Measurements from ENCODE around the gene TSPAN5. TPM values are rescaled to one million over a fixed set of nuclear protein-coding genes. Genes with fewer than 3 reads are reported as not detected.

Gene TSPAN5
- total RNA-seq, 2 donors from 2014 or later, result 19.6 to 22.9 TPM

DNA sequence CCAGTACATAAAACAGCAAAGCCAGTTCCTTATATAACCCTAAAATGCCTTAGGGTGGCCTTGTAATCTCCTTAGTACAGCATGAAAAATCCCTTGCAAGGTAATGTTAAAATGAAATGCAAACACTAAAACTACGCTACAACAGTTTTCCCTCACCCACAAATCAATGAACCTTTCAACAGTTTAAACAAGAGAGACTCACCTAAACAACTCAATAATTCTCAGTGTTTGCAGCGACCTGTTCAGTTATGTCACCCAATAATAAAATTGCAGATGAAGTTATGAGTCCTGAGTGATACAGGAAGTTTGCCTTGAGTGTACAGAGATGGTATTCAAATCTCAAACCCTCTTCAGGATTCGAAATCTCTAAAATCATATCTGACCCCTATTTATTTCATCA lies 25.3 kb downstream of the TSPAN5 start:
- ATAC-seq (replicated peaks in 1 of 2), result no peak
- no peaks in the 10 kb centered on the region for H3K27me3 Mint-ChIP-seq (ENCODE audit: low read depth)
- peaks cover 34% of the 10 kb centered on the region for H3K4me1 Mint-ChIP-seq (ENCODE audit: low read depth)

DNA sequence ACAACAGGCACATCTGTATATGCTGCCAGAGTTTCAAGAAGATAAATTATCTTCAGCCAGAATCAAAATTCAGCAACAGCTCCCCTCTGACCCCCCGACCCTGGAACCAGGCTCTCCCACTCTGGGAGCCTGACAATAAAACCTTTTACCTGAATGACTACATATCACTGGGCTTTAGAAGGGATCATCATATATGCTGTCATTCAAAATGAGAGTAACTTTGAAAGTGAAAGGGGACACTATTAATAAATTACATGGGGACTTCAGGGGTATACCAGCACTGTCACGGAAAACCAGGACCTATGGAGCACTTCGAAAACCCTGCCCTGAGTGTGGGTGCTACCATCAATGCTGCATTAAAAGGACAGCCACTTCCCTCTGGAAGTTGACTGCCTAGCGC lies 26.2 kb downstream of the TSPAN5 start:
- Mint-ChIP-seq H3K36me3 (ENCODE audit: insufficient read depth in 2 of 2) (peaks cover 0 to 3% of the 10 kb centered on the region in 2 donors), H3K4me1 (ENCODE audit: low read depth) (peaks cover 39% of the 10 kb centered on the region), H3K27ac (no peak overlapping the region), H3K4me3 (no peak overlapping the region), H3K9me3 (no peaks in the 10 kb centered on the region), H3K27me3 (ENCODE audit: low read depth) (no peaks in the 10 kb centered on the region)
- ATAC-seq (replicated peaks in 1 of 2) (no peak), DNase-seq (no peak)

More for the DNA sequence above, 25.3 kb downstream of the TSPAN5 start:
- Mint-ChIP-seq H3K36me3 (ENCODE audit: insufficient read depth in 2 of 2) (peaks cover 0 to 3% of the 10 kb centered on the region in 2 donors), H3K4me3 (no peak overlapping the region), H3K27ac (no peak overlapping the region), H3K9me3 (no peaks in the 10 kb centered on the region)
- no peak for DNase-seq

DNA sequence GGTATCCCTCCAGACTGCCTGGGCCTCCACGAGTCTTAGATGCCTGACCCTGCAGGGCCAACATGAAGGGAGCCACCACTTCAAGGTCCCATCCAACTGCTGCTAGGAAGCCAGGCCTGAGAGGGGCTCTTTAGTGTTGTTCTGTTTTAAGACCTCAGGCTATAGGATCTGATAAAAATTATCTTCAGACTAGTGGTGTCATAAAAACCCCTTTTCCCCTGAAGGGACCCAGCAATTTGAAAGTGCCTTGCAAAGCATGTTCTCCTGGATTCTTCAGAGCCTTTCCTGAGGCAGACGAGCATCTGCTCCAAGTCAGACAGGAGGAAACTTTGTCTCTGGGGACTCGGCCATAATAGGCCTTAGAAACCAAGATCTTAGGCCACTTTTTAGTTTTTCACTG lies 26.9 kb downstream of the TSPAN5 start:
- Mint-ChIP-seq H3K27ac (no peak overlapping the region), H3K27me3 (ENCODE audit: low read depth) (no peaks in the 10 kb centered on the region), H3K4me3 (no peak overlapping the region), H3K36me3 (ENCODE audit: insufficient read depth in 2 of 2) (peaks cover 0 to 3% of the 10 kb centered on the region in 2 donors), H3K9me3 (no peaks in the 10 kb centered on the region), H3K4me1 (ENCODE audit: low read depth) (peaks cover 45% of the 10 kb centered on the region)
- ATAC-seq (replicated peaks in 1 of 2) (no peak), DNase-seq (no peak)

DNA sequence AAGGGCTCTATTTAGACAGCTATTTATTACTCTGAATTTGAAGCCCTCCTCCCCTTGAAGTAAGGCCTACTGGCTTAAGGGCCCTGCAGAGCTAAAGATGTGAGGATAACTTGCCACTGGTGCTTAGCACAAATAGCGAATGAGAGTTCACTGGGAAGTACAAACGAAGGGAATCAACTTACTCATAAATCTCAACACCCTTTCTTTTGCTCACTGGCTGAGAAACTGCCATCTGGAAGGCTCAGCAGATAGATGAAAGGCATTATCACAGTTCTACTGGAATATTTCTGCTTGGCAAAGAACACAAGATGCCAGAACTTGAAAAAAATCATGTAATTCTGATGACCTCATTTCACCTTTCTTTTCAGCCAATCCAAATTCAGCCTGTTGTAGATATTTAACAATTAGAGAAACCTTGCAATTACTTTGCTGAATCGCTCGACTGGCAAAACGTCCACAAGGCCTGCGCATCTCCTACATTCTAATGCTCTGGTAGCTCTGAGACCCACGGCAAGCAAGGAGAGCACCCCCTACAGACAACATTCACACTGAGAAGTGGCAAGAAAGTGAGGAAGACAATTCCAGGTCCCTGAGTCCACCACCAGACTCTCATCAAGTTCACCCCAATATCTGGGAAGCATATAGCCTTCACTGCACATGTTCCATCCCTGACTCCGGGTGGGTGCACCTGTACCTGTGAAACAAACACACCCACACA lies 27.5 kb downstream of the TSPAN5 start:
- H3K27me3 Mint-ChIP-seq (ENCODE audit: low read depth), result no peaks in the 10 kb centered on the region
- no peak overlapping the region for H3K27ac Mint-ChIP-seq
- peaks cover 0 to 3% of the 10 kb centered on the region in 2 donors for H3K36me3 Mint-ChIP-seq (ENCODE audit: insufficient read depth in 2 of 2)
- no peak overlapping the region for H3K4me3 Mint-ChIP-seq
- H3K9me3 Mint-ChIP-seq, result no peaks in the 10 kb centered on the region
- DNase-seq (no peak), ATAC-seq (replicated peaks in 1 of 2) (no peak)
- peaks cover 51% of the 10 kb centered on the region for H3K4me1 Mint-ChIP-seq (ENCODE audit: low read depth)

DNA sequence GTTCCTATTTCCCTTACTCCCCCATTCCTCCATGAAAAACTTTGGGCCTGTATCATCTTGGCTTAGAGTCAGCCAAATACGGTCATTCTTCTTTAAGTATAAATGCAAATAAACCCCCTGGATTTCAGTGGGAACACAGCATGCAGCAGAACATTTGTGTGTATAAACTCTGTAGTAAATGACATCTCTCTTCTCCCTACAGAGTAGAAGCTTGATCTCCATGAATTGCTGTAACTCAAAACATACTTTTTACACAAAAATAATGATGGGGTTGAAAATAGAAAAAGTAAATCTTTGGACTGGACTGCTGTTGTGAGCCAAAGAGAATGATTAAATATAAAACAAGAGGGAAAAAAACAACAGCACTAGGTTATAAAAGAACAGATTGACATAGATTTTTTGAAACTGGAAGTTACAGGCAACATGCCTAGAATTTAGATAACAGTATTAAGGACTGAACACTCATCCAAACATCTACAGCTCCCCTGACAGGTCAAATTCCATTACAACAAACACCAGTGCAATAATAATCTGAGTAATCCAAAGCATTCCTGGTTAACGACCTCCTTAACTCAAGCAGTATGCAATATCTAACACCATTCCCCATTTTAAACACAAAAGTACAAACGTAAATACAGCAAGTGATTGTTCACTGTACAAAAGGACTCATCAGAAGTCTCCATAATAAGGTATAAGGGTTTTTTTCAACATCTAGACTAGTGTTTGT lies 30.7 kb downstream of the TSPAN5 start:
- Mint-ChIP-seq H3K4me3 (no peak overlapping the region), H3K27me3 (ENCODE audit: low read depth) (no peaks in the 10 kb centered on the region), H3K27ac (no peak overlapping the region), H3K4me1 (ENCODE audit: low read depth) (peaks cover 76% of the 10 kb centered on the region), H3K9me3 (no peaks in the 10 kb centered on the region), H3K36me3 (ENCODE audit: insufficient read depth in 2 of 2) (no peaks in the 10 kb centered on the region)
- ATAC-seq (replicated peaks in 1 of 2), result no peak
- no peak for DNase-seq

DNA sequence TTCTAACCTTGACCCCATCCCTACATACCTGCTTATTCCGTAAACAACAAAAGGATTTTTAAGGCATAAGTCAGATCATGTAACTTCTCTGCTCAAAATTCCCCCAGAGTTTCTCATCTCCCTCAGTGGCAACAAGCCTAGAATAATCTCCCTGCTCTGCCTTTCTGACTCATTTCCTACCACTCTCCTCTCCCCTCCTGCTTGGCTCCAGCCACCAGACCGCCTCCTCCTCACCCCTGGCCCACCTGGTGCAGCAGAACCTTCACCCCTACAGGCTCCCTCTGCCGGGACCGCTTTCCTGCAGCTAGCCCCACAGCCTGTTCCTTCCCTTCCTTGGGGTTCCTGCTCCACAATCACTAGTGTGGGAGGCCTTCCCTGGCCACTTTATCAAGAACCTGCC lies 32.1 kb downstream of the TSPAN5 start:
- Mint-ChIP-seq H3K4me1 (ENCODE audit: low read depth) (peaks cover 70% of the 10 kb centered on the region), H3K27me3 (ENCODE audit: low read depth) (no peaks in the 10 kb centered on the region), H3K4me3 (peak overlapping the region; percentile 36 to 55), H3K36me3 (ENCODE audit: insufficient read depth in 2 of 2) (no peaks in the 10 kb centered on the region), H3K9me3 (no peaks in the 10 kb centered on the region), H3K27ac (no peak overlapping the region)
- DNase-seq (peak in 1 of 2 donors; percentile 24), ATAC-seq (replicated peaks in 1 of 2) (peak; percentile 70 to 73)

DNA sequence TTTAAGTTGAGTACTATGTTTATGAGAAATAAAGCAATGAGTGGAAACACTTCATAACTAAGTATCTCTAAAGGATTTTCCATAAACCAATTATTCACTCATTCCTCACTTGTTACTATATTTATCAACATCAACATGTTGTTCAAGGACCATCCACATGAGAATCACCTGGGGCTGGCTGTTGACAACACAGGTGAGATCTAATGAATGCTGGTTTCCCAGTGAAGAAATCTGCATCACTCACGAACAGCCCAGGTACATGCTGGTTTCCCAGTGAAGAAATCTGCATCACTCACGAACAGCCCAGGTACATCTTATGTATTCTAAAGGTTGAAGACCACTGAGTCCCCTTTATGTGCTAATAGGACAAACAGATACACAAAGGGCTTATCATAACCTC lies 32.5 kb downstream of the TSPAN5 start:
- Mint-ChIP-seq H3K4me1 (ENCODE audit: low read depth) (peaks cover 66% of the 10 kb centered on the region), H3K36me3 (ENCODE audit: insufficient read depth in 2 of 2) (no peaks in the 10 kb centered on the region), H3K27me3 (ENCODE audit: low read depth) (no peaks in the 10 kb centered on the region), H3K4me3 (peak overlapping the region in 1 of 2 donors; percentile 36), H3K27ac (peak overlapping the region; percentile 36), H3K9me3 (no peaks in the 10 kb centered on the region)
- DNase-seq (no peak), ATAC-seq (replicated peaks in 1 of 2) (no peak)

DNA sequence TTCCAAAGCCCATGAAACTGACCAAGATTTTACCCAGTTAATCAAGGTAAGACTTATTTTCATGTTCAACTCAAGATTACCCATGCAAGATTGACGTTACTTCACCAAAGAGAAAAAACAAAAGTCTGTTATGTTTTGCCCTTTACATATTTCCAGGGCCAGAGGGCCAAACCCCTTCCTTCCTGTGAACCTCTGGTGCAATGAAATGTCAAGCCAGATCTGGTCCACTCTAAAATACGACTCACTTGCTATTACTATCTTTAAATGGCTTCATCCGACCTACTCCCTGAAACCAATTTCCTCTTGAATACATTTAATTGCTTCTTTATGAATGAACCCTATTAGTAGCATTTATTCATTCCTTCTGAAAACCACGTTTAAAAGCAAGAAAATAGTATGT lies 33.0 kb downstream of the TSPAN5 start:
- DNase-seq, result no peak

DNA sequence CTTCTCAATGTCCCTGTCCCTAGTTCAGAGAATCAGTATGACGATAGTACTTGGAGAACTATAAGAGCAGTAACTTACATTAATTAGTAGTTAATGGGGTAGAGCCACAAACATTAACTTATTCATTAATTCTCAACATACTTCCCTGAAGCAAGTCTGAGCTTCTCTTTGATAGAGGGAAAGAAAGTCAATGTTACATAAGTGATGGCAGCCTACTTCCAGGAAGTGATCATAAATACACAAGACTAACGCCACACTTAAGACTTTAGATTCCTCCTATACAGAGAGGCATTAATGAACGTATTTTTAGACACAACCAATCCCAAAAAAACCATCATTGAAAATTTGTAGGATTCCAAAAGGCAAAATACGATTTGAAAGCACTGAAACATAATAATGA lies 33.8 kb downstream of the TSPAN5 start:
- DNase-seq (no peak), ATAC-seq (replicated peaks in 1 of 2) (no peak)
- no peaks in the 10 kb centered on the region for H3K36me3 Mint-ChIP-seq (ENCODE audit: insufficient read depth in 2 of 2)
- H3K4me1 Mint-ChIP-seq (ENCODE audit: low read depth), result peaks cover 66% of the 10 kb centered on the region
- peak overlapping the region in 1 of 2 donors; percentile 31 for H3K4me3 Mint-ChIP-seq
- H3K9me3 Mint-ChIP-seq, result no peaks in the 10 kb centered on the region
- H3K27me3 Mint-ChIP-seq (ENCODE audit: low read depth), result no peaks in the 10 kb centered on the region
- no peak overlapping the region for H3K27ac Mint-ChIP-seq

More for the DNA sequence above, 33.0 kb downstream of the TSPAN5 start:
- ATAC-seq (replicated peaks in 1 of 2), result no peak
- Mint-ChIP-seq H3K27ac (peak overlapping the region; percentile 36), H3K27me3 (ENCODE audit: low read depth) (no peaks in the 10 kb centered on the region), H3K36me3 (ENCODE audit: insufficient read depth in 2 of 2) (no peaks in the 10 kb centered on the region), H3K4me1 (ENCODE audit: low read depth) (peaks cover 64% of the 10 kb centered on the region), H3K4me3 (no peak overlapping the region), H3K9me3 (no peaks in the 10 kb centered on the region)

DNA sequence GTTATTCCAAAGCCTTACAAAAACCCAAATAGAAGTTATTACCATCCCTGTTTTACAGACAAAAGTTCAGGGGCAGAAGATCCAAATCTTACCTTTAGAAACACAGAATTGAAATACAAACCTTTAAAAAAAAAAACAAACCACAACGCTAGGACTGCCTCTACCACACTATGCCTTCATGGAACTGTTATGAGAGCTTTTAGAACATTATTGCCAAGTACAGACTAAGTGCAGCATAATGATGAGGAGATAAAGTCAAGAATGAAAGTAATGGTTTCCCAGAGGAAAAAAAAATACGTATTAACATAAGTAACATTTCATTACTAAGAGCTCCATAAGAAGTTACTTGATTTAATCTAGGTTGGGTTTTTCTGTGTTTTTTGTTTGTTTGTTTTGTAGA lies 34.3 kb downstream of the TSPAN5 start:
- H3K4me3 Mint-ChIP-seq, result peak overlapping the region in 1 of 2 donors; percentile 50
- no peak for ATAC-seq (replicated peaks in 1 of 2)
- H3K27me3 Mint-ChIP-seq (ENCODE audit: low read depth), result no peaks in the 10 kb centered on the region
- H3K36me3 Mint-ChIP-seq (ENCODE audit: insufficient read depth in 2 of 2), result no peaks in the 10 kb centered on the region
- peaks cover 66% of the 10 kb centered on the region for H3K4me1 Mint-ChIP-seq (ENCODE audit: low read depth)
- no peak overlapping the region for H3K27ac Mint-ChIP-seq
- no peaks in the 10 kb centered on the region for H3K9me3 Mint-ChIP-seq
- no peak for DNase-seq

DNA sequence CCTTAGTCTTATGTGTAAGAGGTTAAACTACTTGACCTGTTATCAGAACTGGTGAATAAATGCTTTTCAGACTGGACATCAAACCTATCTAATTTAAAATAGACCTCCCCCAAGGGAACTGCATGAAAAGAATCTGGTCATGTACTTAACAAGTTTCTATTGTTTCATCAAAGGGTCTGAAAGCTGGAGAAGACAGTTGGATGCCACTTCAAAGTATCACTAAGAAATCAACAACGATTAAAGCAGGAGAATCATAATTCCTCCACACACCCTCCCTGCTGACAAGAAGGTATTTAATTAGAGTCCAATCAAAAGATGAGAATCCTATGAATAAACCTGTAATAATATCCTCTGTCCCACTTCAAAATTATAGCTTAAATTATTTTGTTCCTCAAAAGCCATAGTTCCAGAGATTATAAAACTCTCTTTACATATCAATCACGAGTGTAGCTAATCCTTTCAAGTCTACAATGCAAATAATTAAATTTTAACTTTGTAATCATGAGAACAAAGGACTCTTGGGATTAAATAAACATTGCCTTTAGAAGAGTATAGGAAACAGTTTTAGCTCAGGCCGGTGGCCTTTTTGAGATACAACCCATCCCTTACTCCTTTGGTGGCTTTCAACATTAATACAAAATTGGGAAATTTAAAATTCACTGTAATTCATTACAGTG lies 35.1 kb downstream of the TSPAN5 start:
- Mint-ChIP-seq H3K9me3 (no peaks in the 10 kb centered on the region), H3K27ac (no peak overlapping the region), H3K27me3 (ENCODE audit: low read depth) (no peaks in the 10 kb centered on the region), H3K4me3 (no peak overlapping the region), H3K4me1 (ENCODE audit: low read depth) (peaks cover 62% of the 10 kb centered on the region), H3K36me3 (ENCODE audit: insufficient read depth in 2 of 2) (no peaks in the 10 kb centered on the region)
- ATAC-seq (replicated peaks in 1 of 2) (no peak), DNase-seq (no peak)

DNA sequence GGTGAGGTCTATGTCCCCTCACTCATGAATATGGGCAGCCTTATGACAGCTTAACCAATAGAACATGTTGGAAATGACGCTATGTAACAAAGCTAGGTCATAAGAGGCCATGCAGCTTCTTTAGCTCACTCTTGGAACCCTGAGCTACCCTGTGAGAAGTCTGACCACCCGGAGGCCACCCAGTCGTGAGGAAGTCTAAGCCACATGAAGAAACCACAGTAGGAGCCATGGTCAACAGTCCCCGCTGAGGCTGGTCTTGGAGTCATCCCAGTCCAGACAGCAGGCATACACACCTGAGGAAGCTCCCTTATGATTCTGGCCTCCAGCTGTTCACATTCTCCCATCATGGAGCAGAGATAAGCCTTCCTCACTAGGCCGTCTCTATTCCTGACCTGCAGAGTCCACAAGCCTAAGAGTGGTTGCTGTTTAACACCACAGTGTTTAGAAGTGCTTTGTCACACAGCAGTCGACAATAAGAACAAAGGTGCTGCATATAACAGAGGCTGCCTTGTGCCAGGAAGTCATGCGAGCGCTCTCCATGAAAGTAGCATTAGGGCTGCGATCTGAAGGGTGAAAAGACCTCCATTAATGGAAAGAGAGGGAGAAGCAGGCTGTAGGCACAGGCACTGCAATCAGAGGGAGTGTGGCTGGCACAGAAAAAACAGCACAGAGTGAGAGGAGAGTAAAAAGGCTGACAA lies 38.2 kb downstream of the TSPAN5 start:
- no peaks in the 10 kb centered on the region for H3K36me3 Mint-ChIP-seq (ENCODE audit: insufficient read depth in 2 of 2)
- no peaks in the 10 kb centered on the region for H3K27me3 Mint-ChIP-seq (ENCODE audit: low read depth)
- ATAC-seq (replicated peaks in 1 of 2) (no peak), DNase-seq (no peak)
- peaks cover 40% of the 10 kb centered on the region for H3K4me1 Mint-ChIP-seq (ENCODE audit: low read depth)
- peak overlapping the region in 1 of 2 donors; percentile 57 for H3K4me3 Mint-ChIP-seq
- H3K27ac Mint-ChIP-seq, result no peak overlapping the region
- H3K9me3 Mint-ChIP-seq, result no peaks in the 10 kb centered on the region

DNA sequence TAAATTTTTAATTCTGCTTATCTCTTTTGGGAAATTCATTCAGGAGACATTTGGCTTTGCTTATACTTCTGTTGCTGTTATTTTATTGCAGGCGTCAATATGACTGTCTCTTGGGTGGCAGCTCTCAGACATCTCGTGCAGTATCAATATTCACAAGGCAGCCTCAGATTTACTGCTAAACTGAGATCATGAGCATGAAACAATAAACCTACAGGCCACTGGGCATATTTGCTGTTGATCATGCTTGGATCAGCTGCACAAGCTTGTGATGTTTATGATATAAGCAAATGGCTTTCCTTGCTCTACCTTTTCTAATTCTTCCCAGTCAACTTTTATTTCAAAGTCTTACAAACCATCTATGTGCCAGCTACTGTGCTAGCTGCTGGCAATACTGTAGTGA lies 39.2 kb downstream of the TSPAN5 start:
- DNase-seq (no peak), ATAC-seq (replicated peaks in 1 of 2) (no peak)
- Mint-ChIP-seq H3K27ac (no peak overlapping the region), H3K9me3 (no peaks in the 10 kb centered on the region), H3K27me3 (ENCODE audit: low read depth) (no peaks in the 10 kb centered on the region), H3K4me3 (no peak overlapping the region), H3K4me1 (ENCODE audit: low read depth) (peaks cover 31% of the 10 kb centered on the region), H3K36me3 (ENCODE audit: insufficient read depth in 2 of 2) (no peaks in the 10 kb centered on the region)

All from activated T-cell treated with anti-CD3 and anti-CD28 coated beads, Interleukin-2, amount 50 U/mL, for 72 hours (primary cell).